ENCODE results near the gene DNAJB13. TPM values are rescaled to one million over a fixed set of nuclear protein-coding genes. Genes with fewer than 3 reads are reported as not detected.

Gene DNAJB13
- total RNA-seq, 1 experiment from 2014 or later: not detected

DNA sequence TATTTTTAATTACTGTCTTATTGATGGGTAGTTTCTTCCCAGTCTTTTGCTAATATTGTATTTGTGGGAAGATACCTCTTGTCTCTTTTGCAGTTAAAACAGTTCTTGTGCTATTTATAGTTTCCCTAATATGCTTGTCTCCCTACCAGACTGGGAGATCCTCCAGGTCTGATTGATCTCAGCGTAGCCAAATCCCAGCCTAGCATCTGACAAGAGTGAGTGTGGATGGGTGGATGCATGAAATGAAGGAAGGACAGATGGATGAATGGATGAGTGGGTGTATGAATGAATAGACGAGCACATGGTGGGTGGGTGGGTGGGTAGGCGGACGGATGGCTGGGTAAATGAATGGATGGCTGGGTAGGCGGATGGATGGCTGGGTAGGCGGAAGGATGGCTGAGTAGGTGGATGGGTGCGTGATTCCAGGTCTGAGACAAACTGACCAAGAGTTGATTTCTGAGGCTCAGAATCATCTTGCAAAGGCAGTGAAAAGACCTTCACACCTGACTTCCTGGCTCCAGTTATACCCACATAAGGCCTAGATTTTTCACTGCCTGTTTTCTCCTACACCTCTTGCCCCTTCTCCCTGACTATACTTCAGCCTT is 11.4 kb downstream of the DNAJB13 start:
- H3K4me1 ChIP-seq (ENCODE audit: insufficient read depth, low read length): no peaks in the 10 kb centered on the region
- H2BK5ac ChIP-seq (ENCODE audit: insufficient read length, low read length): no peak overlapping the region
- Mint-ChIP-seq H3K4me1 (peaks cover 6 to 14% of the 10 kb centered on the region in 2 experiments), H3K36me3 (ENCODE audit: insufficient read depth in 1 of 3, low read depth in 3 of 3) (no peaks in the 10 kb centered on the region), H3K27me3 (ENCODE audit: low read depth) (peaks cover 4% of the 10 kb centered on the region; the same call in 1 of the 2 replicates), H3K4me3 (no peak overlapping the region), H3K27ac (no peak overlapping the region; a peak in 1 of 7 replicates), H3K9me3 (peaks cover 0 to 2% of the 10 kb centered on the region in 2 experiments; a peak in 1 of 5 replicates)
- H3K9me3 ChIP-seq (ENCODE audit: control insufficient read depth, low read depth, low read length): no peaks in the 10 kb centered on the region
- H4K8ac ChIP-seq (replicated peaks; ENCODE audit: insufficient read length, low read depth, low read length): no peak overlapping the region
- no CpG with 5 or more reads among the region's 7 CpGs for WGBS (ENCODE audit: extremely low coverage, insufficient read length, low lambda C conversion rate)
- H2AK5ac ChIP-seq (ENCODE audit: insufficient read length, low read length): no peak overlapping the region
- H3K56ac ChIP-seq (ENCODE audit: insufficient read length, low read depth, low read length): no peak overlapping the region
- H2BK20ac ChIP-seq (ENCODE audit: low read depth, low read length, poor library complexity, severe bottlenecking): no peak overlapping the region
- no peak overlapping the region for H3T11ph ChIP-seq (ENCODE audit: low read length)
- H2AFZ ChIP-seq (ENCODE audit: low read length): no peak overlapping the region
- H3K14ac ChIP-seq (ENCODE audit: insufficient read depth, low read length): no peak overlapping the region
- no peak for DNase-seq
- H3K79me2 ChIP-seq (ENCODE audit: insufficient read depth, low read length): no peaks in the 10 kb centered on the region
- H3K23ac ChIP-seq (ENCODE audit: insufficient read length, low read depth, low read length): no peak overlapping the region
- TF ChIP-seq, protein P1, sequence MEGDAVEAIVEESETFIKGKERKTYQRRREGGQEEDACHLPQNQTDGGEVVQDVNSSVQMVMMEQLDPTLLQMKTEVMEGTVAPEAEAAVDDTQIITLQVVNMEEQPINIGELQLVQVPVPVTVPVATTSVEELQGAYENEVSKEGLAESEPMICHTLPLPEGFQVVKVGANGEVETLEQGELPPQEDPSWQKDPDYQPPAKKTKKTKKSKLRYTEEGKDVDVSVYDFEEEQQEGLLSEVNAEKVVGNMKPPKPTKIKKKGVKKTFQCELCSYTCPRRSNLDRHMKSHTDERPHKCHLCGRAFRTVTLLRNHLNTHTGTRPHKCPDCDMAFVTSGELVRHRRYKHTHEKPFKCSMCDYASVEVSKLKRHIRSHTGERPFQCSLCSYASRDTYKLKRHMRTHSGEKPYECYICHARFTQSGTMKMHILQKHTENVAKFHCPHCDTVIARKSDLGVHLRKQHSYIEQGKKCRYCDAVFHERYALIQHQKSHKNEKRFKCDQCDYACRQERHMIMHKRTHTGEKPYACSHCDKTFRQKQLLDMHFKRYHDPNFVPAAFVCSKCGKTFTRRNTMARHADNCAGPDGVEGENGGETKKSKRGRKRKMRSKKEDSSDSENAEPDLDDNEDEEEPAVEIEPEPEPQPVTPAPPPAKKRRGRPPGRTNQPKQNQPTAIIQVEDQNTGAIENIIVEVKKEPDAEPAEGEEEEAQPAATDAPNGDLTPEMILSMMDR (conservative IDR thresholded peaks at IDR 0.05): no peak
- no peak overlapping the region for H3K4me2 ChIP-seq (ENCODE audit: insufficient read depth, insufficient read length, low read length)
- no peak overlapping the region for H3K4ac ChIP-seq (ENCODE audit: low read depth, low read length)
- no peak overlapping the region for H3K27ac ChIP-seq (ENCODE audit: insufficient read length, low read depth, low read length)
- H4K91ac ChIP-seq (ENCODE audit: insufficient read length, low read depth, low read length): no peak overlapping the region
- H2BK12ac ChIP-seq (ENCODE audit: insufficient read length, low read depth, low read length): no peak overlapping the region
- no peak overlapping the region for H3K18ac ChIP-seq (ENCODE audit: insufficient read length, low read depth, low read length)
- H2BK120ac ChIP-seq (ENCODE audit: low read depth, low read length, poor library complexity, severe bottlenecking): no peak overlapping the region
- no peaks in the 10 kb centered on the region for H4K20me1 ChIP-seq (ENCODE audit: control insufficient read depth, insufficient read depth, insufficient read length)
- no peak overlapping the region for H4K5ac ChIP-seq (ENCODE audit: insufficient read length, low read depth, low read length)
- H3K27me3 ChIP-seq (ENCODE audit: insufficient read depth, low read length): no peaks in the 10 kb centered on the region
- H3K9ac ChIP-seq (ENCODE audit: extremely low read depth, insufficient read length, low read length): no peak overlapping the region
- H3K79me1 ChIP-seq (ENCODE audit: insufficient read depth, low read depth, low read length, poor library complexity, severe bottlenecking): no peaks in the 10 kb centered on the region
- no peak overlapping the region for H2BK15ac ChIP-seq (ENCODE audit: low read depth, low read length)
- no peaks in the 10 kb centered on the region for H3K23me2 ChIP-seq (ENCODE audit: insufficient read length, low read depth, low read length, poor library complexity, severe bottlenecking)

Measured in H9 (cell line).